ENCODE data around the gene SORCS2. TPM values are rescaled to one million over a fixed set of nuclear protein-coding genes. Genes with fewer than 3 reads are reported as not detected.
A peak's percentile ranks its signal among the peaks of the same experiment; 100 is the strongest.

Gene SORCS2
- total RNA-seq, 1 donor from 2014 or later, result 1.2 TPM

DNA sequence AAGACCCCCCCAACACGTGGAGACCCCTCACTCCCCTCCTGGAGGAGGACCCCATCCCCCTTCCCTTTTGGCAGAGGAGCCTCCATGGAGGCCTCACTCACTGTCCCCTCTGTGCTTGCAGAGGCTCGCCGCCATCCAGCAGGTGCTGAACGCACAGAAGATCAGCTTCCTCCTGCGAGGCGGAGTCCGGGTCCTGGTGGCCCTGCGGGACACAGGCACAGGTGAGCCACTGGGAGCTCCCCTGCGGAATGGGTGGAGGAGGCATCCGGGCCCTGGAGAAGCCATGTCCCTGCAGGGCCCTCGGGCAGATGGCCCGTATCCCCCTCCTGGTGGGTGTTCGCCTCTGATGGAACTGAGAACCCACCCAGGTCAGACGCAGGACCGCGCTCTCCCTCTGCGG, 540.9 kb downstream of the SORCS2 start:
- intact Hi-C loops (cut with DNase I), result no loop called here
- ATAC-seq (ENCODE audit: poor library complexity) (no peak), DNase-seq (peak; percentile 33)

GRCh38 chr4:7733801-7734650, 541.7 kb downstream of the SORCS2 start:
- ATAC-seq (ENCODE audit: poor library complexity) (no peak), DNase-seq (peak; percentile 25)
- intact Hi-C loops (cut with DNase I), result no loop called here

DNA sequence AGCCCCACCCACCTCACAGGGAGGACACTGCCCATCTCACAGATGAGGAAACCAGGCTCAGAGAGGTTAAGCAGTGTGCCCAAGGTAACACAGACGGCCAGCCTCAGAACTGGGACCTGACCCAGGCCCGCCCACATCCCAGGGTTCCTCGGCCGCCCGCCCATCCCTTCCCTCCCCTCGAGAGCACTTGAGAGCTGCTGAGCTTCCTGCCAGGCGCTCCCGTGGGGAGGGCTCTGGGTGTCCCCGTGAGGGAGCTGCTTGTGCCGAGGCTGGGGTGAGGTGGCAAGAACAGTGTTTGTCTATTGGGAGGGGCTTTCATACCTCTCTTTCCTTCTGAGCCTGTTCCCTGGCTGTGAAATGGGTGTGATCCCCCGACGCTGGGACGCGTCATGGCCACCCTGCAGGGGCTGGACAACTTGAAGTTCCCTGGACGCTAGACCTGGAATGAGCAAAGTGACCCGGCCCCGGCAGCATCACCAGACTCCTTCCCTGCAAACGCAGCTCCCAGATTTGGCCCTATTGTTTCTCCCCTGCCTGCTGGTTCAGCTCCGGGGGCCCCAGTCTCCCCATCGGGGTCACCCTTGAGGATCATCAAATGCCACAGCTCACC, 542.4 kb downstream of the SORCS2 start:
- peak; percentile 32 for DNase-seq

GRCh38 chr4:7735395-7735794, 543.1 kb downstream of the SORCS2 start:
- ATAC-seq (ENCODE audit: poor library complexity), result no peak
- DNase-seq, result no peak
- intact Hi-C loops (cut with DNase I), result no loop called here

More for the DNA sequence above, 542.4 kb downstream of the SORCS2 start:
- ATAC-seq (ENCODE audit: poor library complexity), result no peak
- intact Hi-C loops (cut with DNase I), result no loop called here

DNA sequence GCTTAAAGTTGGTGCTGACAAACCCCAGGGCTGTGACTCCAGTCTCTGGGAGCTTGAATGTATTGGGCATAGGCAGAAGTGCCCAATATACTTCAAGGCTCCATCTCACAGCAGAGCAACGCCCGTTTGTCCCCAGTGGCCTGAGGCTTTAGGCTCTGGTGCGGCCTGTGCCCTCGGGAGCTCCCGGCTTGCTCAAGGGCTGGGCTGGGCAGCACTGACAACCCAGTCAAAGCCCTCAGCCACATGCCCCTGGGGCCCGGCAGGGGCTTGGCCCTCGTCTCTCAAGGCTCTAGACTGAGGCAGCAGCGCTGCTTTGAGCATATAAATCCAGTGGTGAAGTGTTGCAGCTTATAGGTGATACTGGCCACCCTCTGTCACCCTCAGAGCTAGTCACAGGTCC, 543.6 kb downstream of the SORCS2 start:
- DNase-seq (peak; percentile 26), ATAC-seq (ENCODE audit: poor library complexity) (no peak)
- intact Hi-C loops (cut with DNase I), result no loop called here

- intact Hi-C loops (cut with DNase I), result no loop called here
- ATAC-seq (ENCODE audit: poor library complexity) (no peak), DNase-seq (peak; percentile 32)
These were observed 544.3 kb downstream of the SORCS2 start for GRCh38 chr4:7736436-7737267.

DNA sequence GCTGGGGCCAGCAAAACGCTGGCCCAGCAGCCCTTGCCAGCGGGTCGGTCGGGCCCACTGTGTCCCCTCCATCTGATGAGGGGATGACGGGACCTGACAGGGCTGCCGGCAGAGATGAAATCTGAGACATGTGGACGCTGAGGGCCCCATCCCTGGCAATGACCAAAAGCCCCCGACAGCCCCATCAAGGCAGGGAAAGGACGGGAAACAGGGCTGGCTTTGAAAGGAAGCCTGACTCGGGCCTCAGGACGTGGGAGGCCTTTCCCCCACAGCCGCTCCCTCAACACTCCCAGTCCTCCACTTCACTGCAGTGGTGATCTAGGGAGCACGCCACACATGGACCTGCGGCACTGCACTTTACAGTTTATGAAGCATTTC, 544.9 kb downstream of the SORCS2 start:
- peak; percentile 12 for DNase-seq
- intact Hi-C loops (cut with DNase I), result no loop called here
- ATAC-seq (ENCODE audit: poor library complexity), result no peak

- peak; percentile 34 for DNase-seq
- no peak for ATAC-seq (ENCODE audit: poor library complexity)
- intact Hi-C loops (cut with DNase I), result no loop called here
These were observed 545.6 kb downstream of the SORCS2 start for GRCh38 chr4:7737752-7738457.

DNA sequence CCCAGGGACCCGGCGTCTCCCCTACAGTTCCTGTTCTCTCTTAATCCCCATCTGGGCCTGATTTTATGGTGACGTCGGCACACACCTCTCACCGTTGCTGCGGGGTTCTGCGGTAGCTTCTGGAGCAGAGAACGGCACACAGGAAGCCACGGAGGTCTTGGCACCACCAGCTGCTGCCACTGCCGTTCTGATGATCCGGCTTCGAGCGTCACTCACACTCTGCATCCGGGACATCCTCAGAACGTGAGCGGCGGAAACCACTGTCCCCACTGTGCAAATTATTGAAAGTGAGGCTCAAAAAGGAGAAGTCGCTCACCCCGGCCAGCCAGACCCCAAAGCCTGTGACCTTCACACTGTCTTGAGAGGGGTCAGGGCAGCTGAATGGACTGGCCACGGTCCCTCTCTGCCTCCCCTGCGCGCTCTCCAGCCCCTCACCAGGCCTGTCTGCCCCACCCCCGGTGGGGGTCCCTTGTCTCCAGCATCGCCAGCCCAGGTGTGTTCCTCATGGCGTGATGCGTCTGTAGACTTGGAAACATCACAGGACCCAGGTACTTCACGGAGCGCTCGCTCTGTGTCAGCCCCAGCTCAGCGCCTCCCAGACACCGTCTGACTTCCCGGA, 546.2 kb downstream of the SORCS2 start:
- DNase-seq (peak; percentile 36), ATAC-seq (ENCODE audit: poor library complexity) (no peak)
- intact Hi-C loops (cut with DNase I), result no loop called here

DNA sequence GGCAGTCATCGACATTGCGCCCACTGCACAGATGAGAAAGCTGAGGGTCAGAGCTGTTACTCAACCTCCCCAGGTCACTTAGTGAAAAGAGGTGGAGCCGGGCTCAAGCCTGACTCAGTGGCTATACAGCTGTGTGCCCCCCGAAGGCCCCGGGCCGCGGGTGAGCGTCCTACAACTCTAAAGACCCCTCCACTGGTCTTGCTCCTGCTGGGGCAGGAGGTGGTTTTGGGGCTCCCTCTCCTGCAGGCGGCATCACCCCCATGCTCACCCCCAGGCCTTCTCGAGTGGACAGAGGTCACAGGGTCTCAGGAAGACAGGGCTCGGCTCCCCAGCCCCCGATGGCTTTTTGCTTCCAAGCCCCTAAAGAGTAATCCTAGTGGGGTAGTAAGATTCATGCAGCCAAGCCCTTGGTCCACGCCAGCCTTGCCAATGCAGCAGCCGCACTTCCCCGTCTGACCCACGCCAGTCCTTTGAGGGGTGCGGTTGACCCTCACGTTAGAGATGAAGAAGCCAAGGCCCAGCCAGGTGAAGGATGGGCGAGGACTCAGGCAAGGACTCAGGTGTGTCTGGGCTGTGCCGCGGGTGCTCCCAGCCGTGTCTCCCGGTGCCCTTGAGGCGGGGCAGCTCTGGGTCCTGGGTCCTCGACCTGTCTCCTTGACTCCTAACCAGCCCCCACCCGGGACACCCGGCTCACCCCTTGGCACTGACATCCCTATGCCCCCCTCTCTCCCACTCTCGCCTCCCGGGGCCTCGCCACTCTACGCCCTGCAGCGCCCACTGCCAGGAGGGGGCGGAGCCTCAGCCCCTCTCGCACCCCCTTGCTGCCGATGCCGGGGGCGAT, 547.0 kb downstream of the SORCS2 start:
- intact Hi-C loops (cut with DNase I), result no loop called here
- no peak for ATAC-seq (ENCODE audit: poor library complexity)
- DNase-seq, result peak; percentile 24

GRCh38 chr4:7739918-7740865, 547.9 kb downstream of the SORCS2 start:
- ATAC-seq (ENCODE audit: poor library complexity) (no peak), DNase-seq (peak; percentile 35)
- intact Hi-C loops (cut with DNase I), result no loop called here

- intact Hi-C loops (cut with DNase I), result no loop called here
- peak; percentile 30 for DNase-seq
- ATAC-seq (ENCODE audit: poor library complexity), result no peak
These were observed 548.7 kb downstream of the SORCS2 start for GRCh38 chr4:7740866-7741525.

DNA sequence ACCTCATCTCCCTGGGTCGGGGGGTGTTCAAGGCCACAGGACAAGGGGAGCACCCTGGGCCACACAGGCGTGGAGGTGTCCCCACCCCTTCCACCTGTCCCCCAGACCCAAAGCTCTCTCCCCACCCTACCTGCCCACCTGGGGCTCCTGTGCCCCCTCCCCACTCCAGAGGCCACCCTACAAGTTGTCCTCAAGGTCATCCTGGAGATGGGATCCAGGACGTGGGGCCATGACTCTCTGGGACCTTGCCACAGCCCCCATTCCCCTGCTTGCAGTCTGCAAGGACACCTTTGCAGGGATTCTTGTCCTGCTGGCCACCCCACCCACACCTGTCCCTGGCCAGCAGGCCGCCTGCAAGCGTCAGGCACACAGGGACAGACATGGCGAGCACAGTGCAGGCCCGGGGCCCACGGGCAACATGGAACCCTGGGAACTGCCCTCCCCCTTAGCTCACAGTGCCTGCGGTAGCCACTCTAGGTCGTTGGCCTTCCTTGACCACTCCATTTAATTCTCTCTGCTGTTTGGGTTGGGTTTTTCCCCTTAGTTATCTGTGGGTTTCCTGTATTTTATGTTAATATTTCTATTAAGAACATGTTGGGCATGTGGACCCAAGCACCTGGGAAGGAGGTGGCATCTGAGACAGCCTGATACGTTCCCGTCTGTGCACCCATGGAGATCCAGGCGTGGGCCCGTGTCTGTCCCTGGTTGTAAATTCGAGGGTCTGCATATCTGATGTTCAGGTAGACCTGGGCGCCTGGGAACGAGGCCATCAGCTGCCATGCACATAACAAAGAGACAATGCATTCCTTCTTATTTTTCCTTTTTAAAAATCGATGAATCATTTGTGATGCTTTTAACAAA, 549.8 kb downstream of the SORCS2 start:
- intact Hi-C loops (cut with DNase I), result no loop called here
- DNase-seq (peak; percentile 20), ATAC-seq (ENCODE audit: poor library complexity) (no peak)

DNA sequence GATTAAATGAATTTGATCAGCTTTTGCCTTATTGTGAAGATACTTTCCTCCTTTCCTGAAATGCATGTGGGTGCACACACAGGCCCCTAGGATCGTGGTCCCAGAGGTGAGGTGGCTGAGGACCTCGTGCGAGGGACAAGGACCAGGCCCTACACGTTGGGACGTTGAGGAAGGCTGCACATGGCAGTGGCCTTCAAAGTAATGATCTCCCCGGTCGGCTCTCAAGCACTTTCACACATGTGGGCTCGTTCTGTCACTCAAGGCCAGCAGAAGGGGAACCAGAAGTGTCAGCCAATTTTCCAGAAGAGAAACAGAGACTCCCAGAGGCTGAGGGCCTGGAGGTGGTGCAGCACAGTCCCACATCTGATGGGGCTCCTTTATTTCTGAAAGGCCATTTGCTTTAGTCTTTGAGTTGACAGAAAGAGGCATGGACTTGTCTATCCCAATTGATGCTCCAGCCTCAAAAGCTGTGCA, 550.5 kb downstream of the SORCS2 start:
- intact Hi-C loops (cut with DNase I), result no loop called here
- no peak for ATAC-seq (ENCODE audit: poor library complexity)
- DNase-seq, result peak; percentile 39

Data from Right ventricle myocardium superior (tissue), 1 donor.